SK-N-SH treated with all-trans-retinoic acid at 6 μM for 48 hours (cell line): ENCODE measurements around the gene PRMT2.
"Not testable (repeated sequence)": the region's sequence is repeated elsewhere in the genome, so short reads cannot be mapped to it uniquely, and the experiment has no call there.

Source experiments
- ATAC-seq: fragments of 200-7000 bp; cut with Tn5 transposase; 3 replicates; pipeline ENCODE4 v1.9.1; 2020; ENCODE audit warnings: mild to moderate bottlenecking, moderate library complexity

The PRMT2 gene

GRCh38 chr21:46699104-46699503 lies 63.6 kb downstream of the PRMT2 start:
- ATAC-seq, result not testable (repeated sequence)
